CD4-positive, alpha-beta T cell treated with Interleukin-4 for 1 hour (primary cell): ENCODE data around the gene SWT1.

Experiments
- DNase-seq, 2 donors: peaks; one replicate each; pipeline ENCODE4 v3.0.0-alpha.2; 2020 to 2022

SWT1 gene

DNA sequence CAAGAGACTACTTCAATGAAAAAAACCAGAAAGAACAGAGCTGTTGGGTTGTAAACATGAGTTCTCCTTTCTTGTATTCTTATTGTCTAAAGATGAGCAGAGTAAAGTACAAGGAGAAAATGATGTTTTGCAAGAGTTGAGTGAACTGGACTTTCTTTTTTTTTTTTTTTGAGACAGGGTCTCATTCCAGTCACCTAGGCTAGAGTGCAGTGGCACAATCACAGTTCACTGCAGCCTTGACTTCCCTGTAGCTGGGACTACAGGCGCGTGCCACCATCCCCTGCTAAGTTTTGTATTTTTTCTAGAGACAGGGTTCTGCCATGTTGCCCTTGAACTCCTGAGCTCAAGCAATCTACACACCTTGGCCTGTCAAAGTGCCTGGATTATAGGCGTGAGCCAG, 167.2 kb downstream of the SWT1 start:
- DNase-seq: no peak

DNA sequence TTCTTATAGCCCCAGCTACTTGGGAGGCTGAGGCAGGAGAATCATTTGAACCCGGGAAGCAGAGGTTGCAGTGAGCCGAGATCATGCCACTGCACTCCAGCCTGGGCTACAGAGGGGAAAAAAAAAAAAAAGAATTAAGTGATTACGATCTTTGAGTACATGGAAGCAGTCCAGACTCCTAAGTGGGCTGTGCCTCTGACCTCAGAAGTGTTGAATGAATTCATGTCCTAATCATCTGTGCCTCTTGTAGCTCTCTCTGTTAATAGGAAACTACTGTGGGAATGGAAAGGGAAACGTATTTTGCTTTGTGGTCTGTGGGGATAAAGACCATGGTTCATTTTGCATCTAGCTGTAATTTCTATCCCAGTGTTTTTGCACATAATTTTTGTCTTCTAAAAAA, 168.4 kb downstream of the SWT1 start:
- DNase-seq: no peak

DNA sequence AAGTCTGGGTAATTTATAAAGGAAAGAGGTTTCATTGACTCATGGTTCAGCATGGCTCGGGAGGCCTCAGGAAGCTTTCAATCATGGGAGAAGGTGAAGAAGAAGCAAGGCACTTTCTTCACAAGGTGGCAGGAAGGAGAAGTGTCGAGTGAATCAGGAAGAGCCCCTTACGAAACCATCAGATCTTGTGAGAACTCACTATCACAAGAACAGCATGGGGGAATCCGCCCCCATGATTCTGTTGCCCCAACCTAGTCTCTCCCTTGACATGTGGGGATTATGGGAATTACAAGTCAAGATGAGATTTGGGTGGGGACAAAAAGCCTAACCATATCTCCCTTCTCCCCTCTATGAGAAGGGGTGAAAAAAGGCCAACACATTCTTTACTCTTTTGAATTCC, 171.3 kb downstream of the SWT1 start:
- no peak for DNase-seq

DNA sequence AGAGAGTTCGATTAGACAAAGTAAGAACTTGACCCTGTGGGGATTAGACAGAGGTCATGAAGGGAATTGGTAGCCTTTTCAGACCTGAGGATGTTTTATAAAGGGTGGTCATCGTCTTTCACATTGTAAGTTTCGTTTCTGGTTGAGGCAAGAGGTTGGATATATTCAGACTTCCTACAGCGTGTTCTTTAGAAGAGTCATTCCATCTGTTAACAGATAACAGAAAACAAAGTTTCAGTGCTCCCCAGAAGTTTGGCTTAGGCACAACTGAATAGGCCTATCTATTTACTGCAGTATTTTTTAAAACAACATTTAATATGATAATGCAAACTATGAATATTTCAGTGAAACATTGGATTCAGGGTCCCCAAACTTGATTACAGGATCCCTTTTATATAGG, 177.2 kb downstream of the SWT1 start:
- no peak for DNase-seq

DNA sequence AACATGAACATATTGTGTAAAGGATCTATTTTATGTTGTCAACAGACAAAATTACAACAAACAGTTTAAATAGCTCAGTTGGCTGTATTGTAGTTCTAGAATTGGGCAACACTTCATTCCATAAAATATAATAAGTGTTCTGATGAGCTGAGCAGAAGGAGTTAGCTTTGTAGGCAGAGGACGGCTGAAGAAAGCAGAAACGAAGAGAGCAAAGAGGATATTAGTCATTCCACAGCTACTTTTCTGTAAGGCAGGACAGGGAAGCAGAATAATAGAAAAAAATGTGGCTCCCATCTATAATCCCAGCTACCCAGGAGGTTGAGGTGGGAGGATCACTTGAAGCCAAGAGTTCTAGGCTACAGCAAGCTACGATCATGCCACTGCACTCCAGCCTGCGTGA, 180.3 kb downstream of the SWT1 start:
- no peak for DNase-seq

DNA sequence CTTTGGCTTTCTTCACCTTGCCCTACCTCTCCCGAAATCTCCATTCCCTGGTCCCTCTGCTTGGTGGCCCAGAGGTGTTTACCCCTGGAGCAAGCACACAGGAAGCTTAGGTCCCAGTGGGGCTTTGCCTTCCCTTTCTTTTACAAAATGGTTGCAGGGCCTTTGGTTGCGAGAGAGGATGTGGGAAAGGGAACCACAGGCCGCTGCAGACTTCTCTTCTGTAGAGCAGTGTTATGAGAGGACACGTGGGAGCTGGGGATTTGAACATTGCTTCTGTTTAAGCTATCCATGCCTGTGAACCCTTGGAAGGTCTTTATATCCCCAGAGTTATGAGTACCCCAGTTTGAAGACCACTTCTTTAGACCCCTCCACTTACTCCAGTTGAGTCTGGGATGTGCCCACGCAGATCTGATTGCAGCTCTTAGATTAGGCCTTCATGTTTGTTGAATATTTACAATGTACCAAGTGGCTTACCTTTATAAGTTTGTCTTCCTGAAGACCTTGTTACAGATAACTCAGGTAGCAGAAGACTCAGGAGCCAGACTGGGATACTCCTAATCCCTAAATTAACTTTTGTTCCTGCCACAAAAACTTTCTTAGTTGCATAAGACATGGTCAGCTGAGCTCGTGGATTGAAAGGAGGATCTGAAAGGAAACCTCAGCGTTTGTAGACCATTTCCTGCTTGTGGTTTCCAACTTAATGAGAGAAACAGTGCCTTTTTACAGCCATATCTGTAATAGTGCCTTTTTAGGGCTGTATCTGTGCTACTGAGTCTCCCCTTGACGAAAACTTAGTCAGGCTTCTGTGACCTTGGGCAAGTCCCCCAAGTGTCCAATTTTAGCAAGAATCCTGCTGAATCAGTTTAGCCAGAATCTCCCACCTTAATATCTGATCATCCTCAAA, 182.0 kb downstream of the SWT1 start:
- peak; percentile 50 to 53 for DNase-seq

DNA sequence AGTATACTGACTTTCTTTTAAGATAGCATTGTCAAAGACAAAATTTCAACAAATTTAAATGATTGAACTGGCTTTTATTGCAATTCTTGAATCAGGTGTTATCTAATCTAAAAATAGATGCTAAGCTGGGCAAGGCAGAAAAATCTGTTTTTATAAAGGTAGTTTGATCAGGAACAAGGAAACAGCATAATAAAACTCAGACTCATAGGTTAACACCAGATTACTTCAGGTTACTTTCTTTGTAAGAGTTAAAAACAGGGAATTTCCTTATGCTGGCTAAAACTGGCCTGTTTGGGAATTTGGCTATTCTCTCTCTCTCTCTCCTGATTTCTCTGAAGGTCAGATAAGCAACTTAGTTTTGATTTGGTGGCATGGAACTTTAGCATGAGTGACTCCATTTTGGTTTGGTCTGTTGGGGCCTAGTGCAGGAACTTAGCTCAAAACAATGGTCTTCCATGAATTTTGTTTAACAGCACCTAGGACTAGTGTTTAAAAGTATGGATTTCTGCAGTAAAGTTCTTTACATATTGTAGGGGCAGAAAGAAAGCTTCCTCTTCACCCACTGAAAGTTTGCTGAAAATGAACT, 184.3 kb downstream of the SWT1 start:
- no peak for DNase-seq
